Endothelial cell of umbilical vein (primary cell): ENCODE measurements around the gene CYB5R4. TPM values are rescaled to one million over a fixed set of nuclear protein-coding genes. Genes with fewer than 3 reads are reported as not detected.

Experiments
- BruUV-seq: library from RNA; stranded (reverse); fragments of 400-500 nt; replicated peaks from 2 replicates; lab custom pipeline; 2021; lab: Mats Ljungman, UMichigan
- CTCF ChIA-PET: fragments of 300-600, 350-600 bp; sonication (Branson Sonifier 250); formaldehyde crosslinking; loops from one replicate; lab custom pipeline; 2021; ENCODE audit warnings: antibody characterized with exemption, inconsistent platforms; lab: Charles Lee
- POLR2A ChIA-PET: fragments of 300-600, 350-600 bp; sonication (Branson Sonifier 250); formaldehyde crosslinking; loops from one replicate; lab custom pipeline; 2021; ENCODE audit warnings: antibody characterized with exemption, inconsistent platforms; lab: Charles Lee
- DNase-seq: peaks from one replicate; pipeline ENCODE4 v3.0.0-alpha.2; 2011; ENCODE audit warnings: low read depth, low spot score
- FAIRE-seq: peaks from 2 replicates; lab custom pipeline; 2011; peaks lifted over from hg19 to GRCh38; lab: Jason Lieb, UNC
- H2AFZ ChIP-seq: 2 replicates; pipeline ENCODE4 v1.6.0; 2012; ENCODE audit warnings: low read depth, low read length, control low read depth, inconsistent platforms
- H3K27ac ChIP-seq: 2 replicates; pipeline ENCODE4 v1.5.1; 2011; ENCODE audit warnings: low read depth, mild to moderate bottlenecking, control low read depth, low read length, moderate library complexity; ENCODE audit not compliant: insufficient read depth
- H3K27me3 ChIP-seq, 2 experiments: 2 replicates each; pipeline versions ENCODE4 v1.6.0 to v1.6.1; 2011; ENCODE audit warnings: low read length in 2 of 2, mixed read lengths in 1 of 2; ENCODE audit not compliant: control insufficient read depth in 2 of 2, insufficient read depth in 2 of 2
- H3K36me3 ChIP-seq, 2 experiments: 2 replicates in 1 of 2; 3 replicates in 1 of 2; pipeline ENCODE4 v1.5.1; 2011; ENCODE audit warnings: low read length in 2 of 2, mild to moderate bottlenecking in 1 of 2, moderate library complexity in 1 of 2; ENCODE audit not compliant: control insufficient read depth in 2 of 2, insufficient read depth in 2 of 2; ENCODE audit errors: extremely low read depth in 1 of 2
- H3K4me1 ChIP-seq: 3 replicates; pipeline ENCODE4 v1.5.1; 2011; ENCODE audit warnings: mild to moderate bottlenecking, low read length; ENCODE audit not compliant: control insufficient read depth, insufficient read depth; ENCODE audit errors: extremely low read depth
- H3K4me2 ChIP-seq: 2 replicates; pipeline ENCODE4 v1.6.1; 2011; ENCODE audit warnings: low read length, control low read depth, mixed read lengths; ENCODE audit not compliant: insufficient read depth
- H3K4me3 ChIP-seq, 3 experiments: fragments of 200-600 bp in 1 of 3; sonication (generic), shearing (Covaris generic) in 1 of 3; replicated peaks in 1 of 3; 2 replicates each; pipeline ENCODE4 v1.5.1; 2011 to 2016; ENCODE audit warnings: control low read depth in 3 of 3, low read length in 3 of 3, mild to moderate bottlenecking in 2 of 3, inconsistent platforms in 1 of 3, low read depth in 1 of 3, moderate library complexity in 1 of 3; ENCODE audit not compliant: insufficient read depth in 1 of 3
- H3K79me2 ChIP-seq: 2 replicates; pipeline ENCODE4 v1.6.0; 2012; ENCODE audit warnings: low read length, inconsistent platforms; ENCODE audit not compliant: control insufficient read depth, insufficient read depth
- H3K9ac ChIP-seq: replicated peaks from 2 replicates; pipeline ENCODE3; 2011; ENCODE audit warnings: low read length, control low read depth; ENCODE audit not compliant: insufficient read depth; ENCODE audit errors: extremely low read depth
- H3K9me1 ChIP-seq: replicated peaks from 3 replicates; pipeline ENCODE4 v1.6.0; 2011; ENCODE audit warnings: mild to moderate bottlenecking, low read length; ENCODE audit not compliant: control insufficient read depth, insufficient read depth; ENCODE audit errors: extremely low read depth
- H3K9me3 ChIP-seq: replicated peaks from 2 replicates; pipeline ENCODE4 v1.5.1; 2012; ENCODE audit warnings: low read length, inconsistent platforms; ENCODE audit not compliant: control insufficient read depth, insufficient read depth
- H4K20me1 ChIP-seq: replicated peaks from 2 replicates; pipeline ENCODE3; 2011; ENCODE audit warnings: mild to moderate bottlenecking, low read length; ENCODE audit not compliant: control insufficient read depth, insufficient read depth; ENCODE audit errors: extremely low read depth
- CTCF ChIP-seq, 2 donors: IDR thresholded peaks; 1 replicate in 1 of 2; 2 replicates in 1 of 2; pipeline ENCODE4 v1.5.1; 2011; ENCODE audit warnings: low read length in 2 of 2, mild to moderate bottlenecking in 2 of 2, moderate library complexity in 2 of 2, control low read depth in 1 of 2, inconsistent platforms in 1 of 2, low read depth in 1 of 2; ENCODE audit not compliant: insufficient read depth in 1 of 2; ENCODE audit errors: extremely low read depth in 1 of 2
- EZH2 ChIP-seq: IDR thresholded peaks from 2 replicates; pipeline ENCODE4 v1.6.1; 2012; ENCODE audit warnings: borderline replicate concordance, low read depth, mild to moderate bottlenecking, moderate library complexity, low read length, inconsistent platforms; ENCODE audit not compliant: severe bottlenecking
- FOS ChIP-seq: IDR thresholded peaks from 2 replicates; pipeline ENCODE4 v1.6.1; 2011; ENCODE audit warnings: mild to moderate bottlenecking, low read length, moderate library complexity, borderline replicate concordance; ENCODE audit not compliant: insufficient read depth
- GATA2 ChIP-seq: IDR thresholded peaks from 2 replicates; pipeline ENCODE4 v1.7.0; 2011; ENCODE audit warnings: low read depth, mild to moderate bottlenecking, moderate library complexity, mixed read lengths, low read length; ENCODE audit not compliant: insufficient read length, insufficient read depth
- JUN ChIP-seq: IDR thresholded peaks from 2 replicates; pipeline ENCODE4 v1.6.1; 2011; ENCODE audit warnings: borderline replicate concordance, low read depth; ENCODE audit not compliant: insufficient read length, insufficient read depth
- MAX ChIP-seq: IDR thresholded peaks from 2 replicates; pipeline ENCODE4 v1.6.1; 2011; ENCODE audit not compliant: insufficient read depth, insufficient read length
- MYC ChIP-seq: IDR thresholded peaks from one replicate; pipeline ENCODE4 v1.6.1; 2011; ENCODE audit warnings: mild to moderate bottlenecking, low read depth, low read length
- POLR2A ChIP-seq: IDR thresholded peaks from 2 replicates; pipeline ENCODE4 v1.6.1; 2012; ENCODE audit warnings: low read depth, mild to moderate bottlenecking, control low read depth, low read length
- POLR2AphosphoS5 ChIP-seq: IDR thresholded peaks from 2 replicates; pipeline ENCODE4 v1.6.1; 2012; ENCODE audit warnings: low read depth, mild to moderate bottlenecking, control low read depth, low read length, moderate library complexity; ENCODE audit not compliant: insufficient read depth
- dilution Hi-C: fragments of 300-500 bp; cut with MboI; formaldehyde crosslinking; loops from one replicate; pipeline ENCODE4 v1.15.0; 2019; ENCODE audit warnings: low sequenced_read_pairs; ENCODE audit not compliant: extremely low pct_ligation_motif_present
- intact Hi-C: fragments of 100-400 bp; cut with micrococcal nuclease; formaldehyde crosslinking; loops from one replicate; pipeline ENCODE4 v1.10.0; 2022
- polyA plus RNA-seq, 4 experiments: library from polyadenylated mRNA; depleted of rRNA in 3 of 4; stranded (reverse) in 3 of 4; unstranded in 1 of 4; fragments of >200 nt; gene quantifications; 2 replicates each; pipeline versions ENCODE4 v1.2.1 to v1.2.3, GENCODE V29; 2011 to 2012; ENCODE audit warnings: missing spikeins in 1 of 4
- total RNA-seq: library from RNA; stranded (reverse); gene quantifications from 2 replicates; pipeline ENCODE4 v1.2.3, GENCODE V29; 2021

The CYB5R4 gene
- total and polyA plus RNA-seq, 2 donors (not counting 3 experiments of a cell fraction or from before 2014, with no cell fraction given): 3.1 to 13.4 TPM

GRCh38 chr6:83867043-83867442, 7.6 kb downstream of the CYB5R4 start:
- Histone ChIP-seq H3K9me1 (no peaks in the 10 kb centered on the region), H3K27me3 (no peaks in the 10 kb centered on the region), H4K20me1 (no peaks in the 10 kb centered on the region), H3K4me3 (no peak overlapping the region), H3K27ac (peak overlapping the region; percentile 29), H3K79me2 (peaks cover 2% of the 10 kb centered on the region), H3K4me2 (no peak overlapping the region), H2AFZ (no peak overlapping the region), H3K4me1 (no peaks in the 10 kb centered on the region), H3K9ac (no peak overlapping the region), H3K9me3 (no peaks in the 10 kb centered on the region), H3K36me3 (no peaks in the 10 kb centered on the region)
- POLR2A ChIA-PET: no interaction called here
- CTCF ChIA-PET: interaction anchor here (0.8 to 1.2 kb wide), 2 partner anchors 8 to 361 kb away, joined by 4 to 5 read pairs; partner anchors contain the start of gene CYB5R4
- dilution Hi-C loops: no loop called here
- intact Hi-C loops: no loop called here
- no TSS peak for BruUV-seq
- TF ChIP-seq POLR2A: no peak
- no peak for TF ChIP-seq MYC
- no peak for TF ChIP-seq FOS
- TF ChIP-seq MAX: no peak
- TF ChIP-seq EZH2: no peak
- TF ChIP-seq POLR2AphosphoS5: no peak
- TF ChIP-seq JUN: no peak
- no peak for TF ChIP-seq CTCF (IDR thresholded peaks at IDR 0.05; ENCODE audit: extremely low read depth in 1 of 2, insufficient read depth in 1 of 2, low read depth in 1 of 2, low read length in 2 of 2)
- TF ChIP-seq GATA2: no peak
- no peak for DNase-seq
- no peak for FAIRE-seq
